Measurements from ENCODE around the gene GABARAPL2.
"Not testable (repeated sequence)": the region's sequence is repeated elsewhere in the genome, so short reads cannot be mapped to it uniquely, and the experiment has no call there.

The GABARAPL2 gene

GRCh38 chr16:75546293-75546692 is 19.9 kb upstream of the GABARAPL2 start:
- no peak for DNase-seq (ENCODE audit: low read depth, low spot score)
- H3K9ac ChIP-seq (ENCODE audit: insufficient read length), result no peak overlapping the region
- H3K27ac ChIP-seq, result no peak overlapping the region
- H3K36me3 ChIP-seq (ENCODE audit: insufficient read depth, low read length), result no peaks in the 10 kb centered on the region
- H3K9me3 ChIP-seq (ENCODE audit: low read depth, low read length), result no peaks in the 10 kb centered on the region
- TF ChIP-seq EZH2 (IDR thresholded peaks at IDR 0.05) (no peak), FOXP2 (optimal IDR thresholded peaks at IDR 0.05; ENCODE audit: control extremely low read depth, extremely low read length, insufficient read depth) (no peak), POLR2AphosphoS5 (IDR thresholded peaks at IDR 0.05; ENCODE audit: borderline replicate concordance, low read depth, low read length) (no peak)
- no peak overlapping the region for H3K4me3 ChIP-seq

GRCh38 chr16:75548456-75548855 is 17.7 kb upstream of the GABARAPL2 start:
- not testable (repeated sequence) for H3K9ac ChIP-seq (ENCODE audit: insufficient read length); H3K4me3 ChIP-seq; H3K9me3 ChIP-seq (ENCODE audit: low read depth, low read length); DNase-seq (ENCODE audit: low read depth, low spot score); H3K36me3 ChIP-seq (ENCODE audit: insufficient read depth, low read length); H3K27ac ChIP-seq

GRCh38 chr16:75550211-75550662 is 15.9 kb upstream of the GABARAPL2 start:
- no peak for TF ChIP-seq POLR2AphosphoS5 (IDR thresholded peaks at IDR 0.05; ENCODE audit: borderline replicate concordance, low read depth, low read length)
- no peak for TF ChIP-seq EZH2 (IDR thresholded peaks at IDR 0.05)
- no peak for TF ChIP-seq FOXP2 (optimal IDR thresholded peaks at IDR 0.05; ENCODE audit: control extremely low read depth, extremely low read length, insufficient read depth)
- H3K27ac ChIP-seq, result no peak overlapping the region
- H3K9ac ChIP-seq (ENCODE audit: insufficient read length), result no peak overlapping the region
- no peak for DNase-seq (ENCODE audit: low read depth, low spot score)
- H3K4me3 ChIP-seq, result no peak overlapping the region
- H3K36me3 ChIP-seq (ENCODE audit: insufficient read depth, low read length), result no peaks in the 10 kb centered on the region
- no peaks in the 10 kb centered on the region for H3K9me3 ChIP-seq (ENCODE audit: low read depth, low read length)

GRCh38 chr16:75552951-75553350 is 13.2 kb upstream of the GABARAPL2 start:
- no peak overlapping the region for H3K27ac ChIP-seq
- no peak for DNase-seq (ENCODE audit: low read depth, low spot score)
- no peak overlapping the region for H3K4me3 ChIP-seq

GRCh38 chr16:75555213-75555706 is 10.9 kb upstream of the GABARAPL2 start:
- no peaks in the 10 kb centered on the region for H3K9me3 ChIP-seq (ENCODE audit: low read depth, low read length)
- DNase-seq (ENCODE audit: low read depth, low spot score), result no peak
- no peak overlapping the region for H3K27ac ChIP-seq
- no peak for TF ChIP-seq EZH2 (IDR thresholded peaks at IDR 0.05)
- no peak for TF ChIP-seq FOXP2 (optimal IDR thresholded peaks at IDR 0.05; ENCODE audit: control extremely low read depth, extremely low read length, insufficient read depth)
- TF ChIP-seq POLR2AphosphoS5 (IDR thresholded peaks at IDR 0.05; ENCODE audit: borderline replicate concordance, low read depth, low read length), result no peak
- H3K4me3 ChIP-seq, result peak overlapping the region; percentile 74
- H3K36me3 ChIP-seq (ENCODE audit: insufficient read depth, low read length), result no peaks in the 10 kb centered on the region
- no peak overlapping the region for H3K9ac ChIP-seq (ENCODE audit: insufficient read length)

More at GRCh38 chr16:75552951-75553350, 13.2 kb upstream of the GABARAPL2 start:
- no peak for TF ChIP-seq POLR2AphosphoS5 (IDR thresholded peaks at IDR 0.05; ENCODE audit: borderline replicate concordance, low read depth, low read length)
- no peak for TF ChIP-seq EZH2 (IDR thresholded peaks at IDR 0.05)
- TF ChIP-seq FOXP2 (optimal IDR thresholded peaks at IDR 0.05; ENCODE audit: control extremely low read depth, extremely low read length, insufficient read depth), result no peak
- Histone ChIP-seq H3K9me3 (ENCODE audit: low read depth, low read length) (no peaks in the 10 kb centered on the region), H3K36me3 (ENCODE audit: insufficient read depth, low read length) (no peaks in the 10 kb centered on the region), H3K9ac (ENCODE audit: insufficient read length) (no peak overlapping the region)

- Histone ChIP-seq H3K4me3 (peak within 1 kb of the TSS; percentile 74), H3K36me3 (ENCODE audit: insufficient read depth, low read length) (no peaks in the 10 kb centered on the region), H3K9ac (ENCODE audit: insufficient read length) (no peak within 1 kb of the TSS), H3K27ac (no peak within 1 kb of the TSS), H3K9me3 (ENCODE audit: low read depth, low read length) (no peaks in the 10 kb centered on the region)
- no peak for TF ChIP-seq EZH2 (IDR thresholded peaks at IDR 0.05)
- TF ChIP-seq POLR2AphosphoS5 (IDR thresholded peaks at IDR 0.05; ENCODE audit: borderline replicate concordance, low read depth, low read length), result no peak; the same call in 1 of the 2 replicates
- no peak for TF ChIP-seq FOXP2 (optimal IDR thresholded peaks at IDR 0.05; ENCODE audit: control extremely low read depth, extremely low read length, insufficient read depth)
- DNase-seq (ENCODE audit: low read depth, low spot score), result no peak
Observed at GRCh38 chr16:75555707-75556430, 10.3 kb upstream of the GABARAPL2 start, which contains the start of gene TMEM231. Gene TMEM231 (minus strand): TSS chr16:75556252. CDS start chr16:75556209, 43 bp downstream.

- H3K36me3 ChIP-seq (ENCODE audit: insufficient read depth, low read length), result no peaks in the 10 kb centered on the region
- H3K27ac ChIP-seq, result no peak overlapping the region
- DNase-seq (ENCODE audit: low read depth, low spot score), result no peak
- H3K9ac ChIP-seq (ENCODE audit: insufficient read length), result no peak overlapping the region
- H3K9me3 ChIP-seq (ENCODE audit: low read depth, low read length), result no peaks in the 10 kb centered on the region
- H3K4me3 ChIP-seq, result peak overlapping the region; percentile 74; the same call in 1 of the 2 replicates
- TF ChIP-seq EZH2 (IDR thresholded peaks at IDR 0.05) (no peak), FOXP2 (optimal IDR thresholded peaks at IDR 0.05; ENCODE audit: control extremely low read depth, extremely low read length, insufficient read depth) (no peak), POLR2AphosphoS5 (IDR thresholded peaks at IDR 0.05; ENCODE audit: borderline replicate concordance, low read depth, low read length) (no peak)
Observed at GRCh38 chr16:75556431-75556950, 9.7 kb upstream of the GABARAPL2 start.

- no peak for TF ChIP-seq POLR2AphosphoS5 (IDR thresholded peaks at IDR 0.05; ENCODE audit: borderline replicate concordance, low read depth, low read length)
- TF ChIP-seq FOXP2 (optimal IDR thresholded peaks at IDR 0.05; ENCODE audit: control extremely low read depth, extremely low read length, insufficient read depth), result no peak
- no peak for TF ChIP-seq EZH2 (IDR thresholded peaks at IDR 0.05)
- H3K36me3 ChIP-seq (ENCODE audit: insufficient read depth, low read length), result no peaks in the 10 kb centered on the region
- no peak overlapping the region for H3K27ac ChIP-seq
- no peak overlapping the region for H3K4me3 ChIP-seq
- H3K9ac ChIP-seq (ENCODE audit: insufficient read length), result no peak overlapping the region
- no peaks in the 10 kb centered on the region for H3K9me3 ChIP-seq (ENCODE audit: low read depth, low read length)
- DNase-seq (ENCODE audit: low read depth, low spot score), result no peak
Observed at GRCh38 chr16:75558846-75559401, 7.3 kb upstream of the GABARAPL2 start.

Data from SK-N-MC (cell line).